D721Med (cell line): ENCODE measurements around the gene CDK5R1.
"Not testable (repeated sequence)": the region's sequence is repeated elsewhere in the genome, so short reads cannot be mapped to it uniquely, and the experiment has no call there.

Experiments used
- DNase-seq: peaks from one replicate; pipeline ENCODE4 v3.0.0; 2011; ENCODE audit warnings: low spot score; ENCODE audit not compliant: insufficient read length
- FAIRE-seq: peaks from 2 replicates; lab custom pipeline; 2011; peaks lifted over from hg19 to GRCh38; lab: Jason Lieb, UNC
- TF ChIP-seq, protein P1 (sequence below): IDR thresholded peaks from 2 replicates; pipeline ENCODE4 v1.5.1; 2012; ENCODE audit warnings: mild to moderate bottlenecking, control low read depth; ENCODE audit not compliant: insufficient read depth; ENCODE audit errors: missing control alignments

CDK5R1 gene

DNA sequence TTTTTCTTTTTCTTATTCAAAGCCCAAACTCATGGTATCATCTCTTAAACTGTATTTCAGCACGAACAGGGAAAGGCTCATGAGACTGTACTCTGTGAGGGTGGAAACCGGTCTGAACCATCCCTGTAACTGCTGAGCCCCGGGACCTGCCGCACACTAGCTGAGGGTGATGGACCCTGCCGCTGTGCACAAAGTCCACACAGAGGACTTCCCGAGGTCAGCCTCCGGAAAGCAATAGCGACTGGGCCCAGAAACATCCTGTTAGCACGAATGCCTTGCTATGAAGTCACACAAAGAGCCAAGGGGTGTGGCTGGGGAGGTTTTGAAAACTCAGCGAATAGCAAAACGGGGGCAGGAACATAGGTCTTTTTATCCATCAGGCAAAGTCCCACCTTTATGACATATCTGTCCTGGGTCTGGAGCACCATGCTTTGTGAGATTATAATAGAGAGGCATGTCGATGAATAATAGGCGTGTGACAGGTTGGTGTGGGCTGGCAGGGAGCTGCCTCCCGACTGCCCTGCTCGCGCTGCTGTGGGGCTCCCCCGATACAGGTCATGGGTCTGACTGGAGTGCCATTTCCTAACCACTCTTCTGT is 33.4 kb downstream of the CDK5R1 start:
- DNase-seq (no peak), FAIRE-seq (no peak)
- TF ChIP-seq, protein P1, sequence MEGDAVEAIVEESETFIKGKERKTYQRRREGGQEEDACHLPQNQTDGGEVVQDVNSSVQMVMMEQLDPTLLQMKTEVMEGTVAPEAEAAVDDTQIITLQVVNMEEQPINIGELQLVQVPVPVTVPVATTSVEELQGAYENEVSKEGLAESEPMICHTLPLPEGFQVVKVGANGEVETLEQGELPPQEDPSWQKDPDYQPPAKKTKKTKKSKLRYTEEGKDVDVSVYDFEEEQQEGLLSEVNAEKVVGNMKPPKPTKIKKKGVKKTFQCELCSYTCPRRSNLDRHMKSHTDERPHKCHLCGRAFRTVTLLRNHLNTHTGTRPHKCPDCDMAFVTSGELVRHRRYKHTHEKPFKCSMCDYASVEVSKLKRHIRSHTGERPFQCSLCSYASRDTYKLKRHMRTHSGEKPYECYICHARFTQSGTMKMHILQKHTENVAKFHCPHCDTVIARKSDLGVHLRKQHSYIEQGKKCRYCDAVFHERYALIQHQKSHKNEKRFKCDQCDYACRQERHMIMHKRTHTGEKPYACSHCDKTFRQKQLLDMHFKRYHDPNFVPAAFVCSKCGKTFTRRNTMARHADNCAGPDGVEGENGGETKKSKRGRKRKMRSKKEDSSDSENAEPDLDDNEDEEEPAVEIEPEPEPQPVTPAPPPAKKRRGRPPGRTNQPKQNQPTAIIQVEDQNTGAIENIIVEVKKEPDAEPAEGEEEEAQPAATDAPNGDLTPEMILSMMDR = no peak

DNA sequence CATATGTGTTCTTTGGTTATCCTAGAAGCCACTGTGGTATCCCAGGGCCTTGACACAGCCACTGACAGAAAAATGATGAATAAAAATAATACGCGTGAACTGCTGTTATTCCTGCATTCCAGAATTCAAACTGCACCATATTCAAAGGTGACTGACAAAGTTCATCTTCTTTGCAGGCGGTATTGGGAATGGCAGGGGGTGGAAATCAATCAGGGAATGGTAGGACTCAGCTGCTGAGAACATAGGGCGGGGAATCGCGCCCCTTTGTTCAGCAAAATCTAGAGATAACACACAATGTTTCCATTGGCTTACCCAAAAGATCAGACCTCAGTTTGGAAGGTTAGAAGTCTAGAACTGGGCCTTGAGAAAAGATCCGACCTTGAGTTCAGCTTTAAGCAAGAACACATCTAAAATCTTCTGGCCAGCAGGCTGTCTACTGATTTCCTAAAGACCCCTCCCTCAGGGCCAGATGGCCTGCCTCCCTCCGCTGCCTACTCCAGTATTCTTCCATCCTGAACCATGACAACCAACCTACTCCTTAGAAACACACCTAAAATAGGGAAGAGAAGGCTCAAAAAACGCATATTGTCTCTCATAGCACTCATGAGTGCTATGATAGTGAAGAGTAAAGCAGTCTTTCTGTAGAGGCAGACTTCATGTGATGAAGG is 34.1 kb downstream of the CDK5R1 start:
- DNase-seq (no peak), FAIRE-seq (peak; percentile 53)
- TF ChIP-seq, protein P1 = no peak

DNA sequence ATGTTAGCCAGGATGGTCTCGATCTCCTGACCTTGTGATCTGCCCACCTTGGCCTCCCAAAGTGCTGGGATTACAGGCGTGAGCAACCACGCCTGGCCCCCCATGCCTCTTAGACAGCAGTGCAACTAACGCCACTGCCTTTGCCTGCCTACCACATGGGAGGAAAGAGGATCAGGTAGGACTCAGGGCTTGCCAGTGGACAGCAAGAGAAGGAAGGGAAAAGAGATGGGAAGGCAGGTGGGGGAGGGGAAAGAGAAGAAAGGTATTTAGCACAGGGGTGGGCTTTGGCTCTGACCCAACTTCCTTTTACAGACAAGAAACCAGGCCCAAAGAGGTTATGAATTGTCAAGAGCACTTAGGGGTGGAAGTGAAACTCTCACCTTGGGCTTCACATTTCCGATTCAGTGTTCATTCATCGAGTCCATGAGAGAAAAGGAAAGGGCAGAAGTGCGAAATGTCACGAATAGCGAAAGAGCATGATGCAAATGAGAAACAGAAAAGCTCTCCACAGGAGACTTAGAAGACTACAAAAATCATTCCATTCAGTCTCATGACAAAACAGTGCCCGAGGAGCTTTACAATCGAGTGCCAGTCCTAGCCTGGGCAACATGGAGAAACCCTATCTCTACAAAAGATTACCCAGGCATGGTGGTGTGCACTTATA is 36.4 kb downstream of the CDK5R1 start:
- TF ChIP-seq, protein P1 = no peak
- no peak for FAIRE-seq
- no peak for DNase-seq

DNA sequence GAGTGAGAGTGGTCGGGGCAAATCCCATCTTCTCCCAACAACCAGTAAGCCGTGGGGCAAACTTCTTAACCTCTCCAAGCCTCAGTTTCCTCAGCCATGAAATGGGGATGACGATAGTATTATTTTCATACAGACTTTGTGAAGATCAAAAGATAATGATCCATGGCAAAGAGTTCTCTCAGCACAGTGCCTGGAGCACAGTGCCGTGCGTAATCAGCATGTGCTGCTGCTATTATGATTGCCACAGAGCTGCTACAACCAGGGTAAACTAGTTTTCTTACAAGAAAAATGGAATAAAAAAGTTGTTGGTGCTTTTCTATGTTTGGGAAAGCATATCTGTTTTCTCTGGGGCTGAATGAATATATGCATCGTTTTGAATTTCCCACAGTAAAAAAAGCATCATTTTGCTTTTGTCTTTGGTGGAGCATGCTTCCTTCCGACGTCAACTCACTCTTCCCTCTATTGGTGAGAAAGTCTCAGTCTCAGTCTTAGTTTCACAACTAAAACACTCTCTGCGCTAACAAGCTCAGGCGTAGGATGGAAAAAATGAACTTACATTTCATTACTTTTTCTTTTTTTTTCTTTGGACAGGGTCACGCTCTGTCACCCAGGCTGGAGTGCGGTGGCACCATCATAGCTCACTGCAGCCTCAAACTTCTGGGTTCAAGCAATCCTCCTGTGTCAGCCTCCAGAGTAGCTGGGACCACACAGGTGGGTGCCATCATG is 37.2 kb downstream of the CDK5R1 start:
- DNase-seq (no peak), FAIRE-seq (no peak)
- TF ChIP-seq, protein P1 = no peak

DNA sequence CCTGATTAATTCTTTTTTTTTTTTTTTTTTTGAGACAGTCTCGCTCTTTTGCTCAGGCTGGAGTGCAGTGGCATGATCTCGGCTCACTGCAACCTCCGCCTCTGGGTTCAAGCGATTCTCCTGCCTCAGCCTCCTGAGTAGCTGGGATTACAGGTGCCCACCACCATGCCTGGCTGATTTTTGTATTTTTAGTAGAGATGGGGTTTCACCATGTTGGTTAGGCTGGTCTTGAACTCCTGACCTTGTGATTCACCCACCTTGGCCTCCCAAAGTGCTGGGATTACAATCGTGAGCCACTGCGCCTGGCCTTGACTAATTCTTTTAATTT is 37.7 kb downstream of the CDK5R1 start:
- not testable (repeated sequence) for DNase-seq, FAIRE-seq

DNA sequence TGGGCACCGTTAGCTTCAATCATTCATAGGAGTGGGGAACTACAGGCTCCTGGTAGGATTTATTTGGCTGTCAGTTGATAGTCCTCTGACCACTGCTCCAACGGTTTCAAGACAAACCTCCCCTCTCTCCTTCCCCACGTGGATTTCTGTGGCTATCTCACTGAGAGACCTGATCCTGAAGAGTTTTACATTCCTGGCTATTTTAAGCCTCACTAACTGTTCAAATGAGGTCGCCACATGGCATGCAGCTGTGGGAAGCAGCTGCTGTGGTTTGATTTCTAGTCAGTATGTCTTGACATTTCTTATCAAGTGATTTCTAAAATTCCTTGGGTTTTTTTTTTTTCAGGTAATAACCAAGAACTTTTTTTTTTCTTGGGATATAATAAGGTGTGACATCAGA is 38.3 kb downstream of the CDK5R1 start:
- TF ChIP-seq, protein P1 = no peak
- DNase-seq = no peak
- FAIRE-seq = no peak

DNA sequence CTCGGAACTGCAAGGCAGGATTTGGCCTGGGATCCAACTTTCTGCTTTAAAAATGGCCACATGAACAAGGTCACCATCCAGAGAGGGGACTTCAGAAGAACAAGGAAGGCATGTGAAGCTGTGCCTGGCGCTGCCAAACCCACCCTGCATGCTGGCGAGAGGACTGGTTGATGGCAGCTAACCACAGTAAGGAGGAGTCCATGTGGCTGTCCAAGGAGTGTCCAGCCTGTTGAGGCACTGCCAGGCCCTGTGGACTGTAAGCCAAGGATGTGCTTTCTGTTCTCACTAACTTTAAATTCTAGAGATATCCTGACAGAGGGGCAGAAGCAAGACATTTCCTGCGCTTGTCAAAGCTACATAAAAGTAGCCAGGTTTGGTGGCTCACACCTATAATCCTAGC is 40.4 kb downstream of the CDK5R1 start:
- FAIRE-seq = no peak
- TF ChIP-seq, protein P1 = no peak

More for the DNA sequence above, 40.4 kb downstream of the CDK5R1 start:
- DNase-seq = no peak
